Ishikawa (cell line): ENCODE measurements around the gene OLFML1.

Experiments used
- CEBPB ChIP-seq: IDR thresholded peaks from 2 replicates; pipeline ENCODE4 v1.6.1; 2012
- CREB1 ChIP-seq: IDR thresholded peaks from 2 replicates; pipeline ENCODE4 v1.6.1; 2012; ENCODE audit warnings: low read depth
- EGR1 ChIP-seq: IDR thresholded peaks from 2 replicates; pipeline ENCODE4 v1.6.1; 2012
- EP300 ChIP-seq: IDR thresholded peaks from 2 replicates; pipeline ENCODE4 v1.6.1; 2012; ENCODE audit warnings: borderline replicate concordance
- RAD21 ChIP-seq: IDR thresholded peaks from 2 replicates; pipeline ENCODE4 v1.6.1; 2012; ENCODE audit warnings: low read depth
- TAF1 ChIP-seq: IDR thresholded peaks from 2 replicates; pipeline ENCODE4 v1.6.1; 2012; ENCODE audit warnings: low read depth, mild to moderate bottlenecking
- TCF12 ChIP-seq: IDR thresholded peaks from 2 replicates; pipeline ENCODE4 v1.6.1; 2012; ENCODE audit warnings: low read depth
- ZBTB7A ChIP-seq: IDR thresholded peaks from 2 replicates; pipeline ENCODE4 v1.6.1; 2012; ENCODE audit warnings: low read depth
- TF ChIP-seq, protein P1 (sequence below): IDR thresholded peaks from 2 replicates; pipeline ENCODE4 v1.6.1; 2012
- TF ChIP-seq, protein P2 (sequence below): IDR thresholded peaks from 2 replicates; pipeline ENCODE4 v1.6.1; 2012; ENCODE audit warnings: low read depth, mild to moderate bottlenecking

DNA sequence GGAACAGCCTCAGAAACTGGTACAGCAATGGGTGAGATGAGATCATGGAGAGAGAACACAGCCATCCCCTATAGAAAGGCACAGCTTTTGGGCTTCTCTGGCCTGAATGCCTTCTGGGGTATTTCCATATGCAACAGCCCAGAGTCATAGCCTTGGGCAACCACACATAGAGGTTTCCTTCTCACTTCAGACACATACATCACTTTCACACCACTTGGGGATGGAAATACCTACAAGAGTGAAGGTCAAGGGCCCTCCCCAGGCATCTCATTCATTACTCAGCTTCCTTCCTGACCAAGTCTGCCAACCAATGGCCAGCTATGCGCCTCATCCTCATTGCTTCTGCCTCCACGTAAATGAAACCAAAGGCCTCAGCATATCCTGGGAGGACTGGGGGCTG, 17.7 kb upstream of the OLFML1 start:
- TF ChIP-seq TCF12 (no peak), TAF1 (no peak), CEBPB (no peak), EP300 (no peak), CREB1 (no peak), RAD21 (no peak), EGR1 (no peak), ZBTB7A (no peak)
- TF ChIP-seq, protein P1, sequence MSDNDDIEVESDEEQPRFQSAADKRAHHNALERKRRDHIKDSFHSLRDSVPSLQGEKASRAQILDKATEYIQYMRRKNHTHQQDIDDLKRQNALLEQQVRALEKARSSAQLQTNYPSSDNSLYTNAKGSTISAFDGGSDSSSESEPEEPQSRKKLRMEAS, result no peak
- TF ChIP-seq, protein P2, sequence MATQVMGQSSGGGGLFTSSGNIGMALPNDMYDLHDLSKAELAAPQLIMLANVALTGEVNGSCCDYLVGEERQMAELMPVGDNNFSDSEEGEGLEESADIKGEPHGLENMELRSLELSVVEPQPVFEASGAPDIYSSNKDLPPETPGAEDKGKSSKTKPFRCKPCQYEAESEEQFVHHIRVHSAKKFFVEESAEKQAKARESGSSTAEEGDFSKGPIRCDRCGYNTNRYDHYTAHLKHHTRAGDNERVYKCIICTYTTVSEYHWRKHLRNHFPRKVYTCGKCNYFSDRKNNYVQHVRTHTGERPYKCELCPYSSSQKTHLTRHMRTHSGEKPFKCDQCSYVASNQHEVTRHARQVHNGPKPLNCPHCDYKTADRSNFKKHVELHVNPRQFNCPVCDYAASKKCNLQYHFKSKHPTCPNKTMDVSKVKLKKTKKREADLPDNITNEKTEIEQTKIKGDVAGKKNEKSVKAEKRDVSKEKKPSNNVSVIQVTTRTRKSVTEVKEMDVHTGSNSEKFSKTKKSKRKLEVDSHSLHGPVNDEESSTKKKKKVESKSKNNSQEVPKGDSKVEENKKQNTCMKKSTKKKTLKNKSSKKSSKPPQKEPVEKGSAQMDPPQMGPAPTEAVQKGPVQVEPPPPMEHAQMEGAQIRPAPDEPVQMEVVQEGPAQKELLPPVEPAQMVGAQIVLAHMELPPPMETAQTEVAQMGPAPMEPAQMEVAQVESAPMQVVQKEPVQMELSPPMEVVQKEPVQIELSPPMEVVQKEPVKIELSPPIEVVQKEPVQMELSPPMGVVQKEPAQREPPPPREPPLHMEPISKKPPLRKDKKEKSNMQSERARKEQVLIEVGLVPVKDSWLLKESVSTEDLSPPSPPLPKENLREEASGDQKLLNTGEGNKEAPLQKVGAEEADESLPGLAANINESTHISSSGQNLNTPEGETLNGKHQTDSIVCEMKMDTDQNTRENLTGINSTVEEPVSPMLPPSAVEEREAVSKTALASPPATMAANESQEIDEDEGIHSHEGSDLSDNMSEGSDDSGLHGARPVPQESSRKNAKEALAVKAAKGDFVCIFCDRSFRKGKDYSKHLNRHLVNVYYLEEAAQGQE, result no peak
